GM20431 (cell line): ENCODE measurements around the gene SLIT1.

ENCODE experiments used
- in situ Hi-C: fragments of 300-500 bp; cut with MseI, MboI; formaldehyde crosslinking; loops from one replicate; pipeline ENCODE4 v1.15.0; 2020; ENCODE audit warnings: low sequenced_read_pairs; ENCODE audit not compliant: unreplicated experiment

Gene SLIT1

GRCh38 chr10:96996275-96996965, 189.3 kb downstream of the SLIT1 start:
- in situ Hi-C loops = no loop called here

- in situ Hi-C loops = no loop called here
These were observed 189.9 kb downstream of the SLIT1 start for GRCh38 chr10:96995851-96996250.

GRCh38 chr10:96992721-96993120, 193.0 kb downstream of the SLIT1 start:
- in situ Hi-C loops = no loop called here

GRCh38 chr10:96991313-96991841, 194.4 kb downstream of the SLIT1 start:
- in situ Hi-C loops = no loop called here

- in situ Hi-C loops = no loop called here
These were observed 197.3 kb downstream of the SLIT1 start for GRCh38 chr10:96988426-96988825.

GRCh38 chr10:96987842-96988175, 197.9 kb downstream of the SLIT1 start:
- in situ Hi-C loops = no loop called here

GRCh38 chr10:96987141-96987841, 198.5 kb downstream of the SLIT1 start:
- in situ Hi-C loops = no loop called here

- in situ Hi-C loops = no loop called here
These were observed 199.4 kb downstream of the SLIT1 start for GRCh38 chr10:96986200-96986856.

- in situ Hi-C loops = no loop called here
These were observed 201.1 kb downstream of the SLIT1 start for GRCh38 chr10:96984541-96985131.

- in situ Hi-C loops = no loop called here
These were observed 203.4 kb downstream of the SLIT1 start for GRCh38 chr10:96982149-96982930.

- in situ Hi-C loops = no loop called here
These were observed 207.1 kb downstream of the SLIT1 start for GRCh38 chr10:96978621-96979154.

GRCh38 chr10:96975136-96975535, 210.6 kb downstream of the SLIT1 start:
- in situ Hi-C loops = no loop called here

- in situ Hi-C loops = no loop called here
These were observed 211.7 kb downstream of the SLIT1 start for GRCh38 chr10:96973809-96974747.

- in situ Hi-C loops = no loop called here
These were observed 213.5 kb downstream of the SLIT1 start for GRCh38 chr10:96972264-96972663.

GRCh38 chr10:96971324-96971723, 214.4 kb downstream of the SLIT1 start:
- in situ Hi-C loops = no loop called here

- in situ Hi-C loops = no loop called here
These were observed 216.9 kb downstream of the SLIT1 start for GRCh38 chr10:96968682-96969423.

GRCh38 chr10:96967847-96968246, 217.9 kb downstream of the SLIT1 start:
- in situ Hi-C loops = no loop called here

GRCh38 chr10:96964131-96964530, 221.6 kb downstream of the SLIT1 start:
- in situ Hi-C loops = no loop called here
